ENCODE measurements around the gene STAT4.

- no peak for TF ChIP-seq POLR2A (IDR thresholded peaks at IDR 0.05; ENCODE audit: low read depth, low read length)
- no peak for TF ChIP-seq POLR2AphosphoS5 (IDR thresholded peaks at IDR 0.05; ENCODE audit: low read depth, low read length)
- no peak for TF ChIP-seq TAF1 (IDR thresholded peaks at IDR 0.05; ENCODE audit: borderline replicate concordance, low read depth, low read length)
Measured at GRCh38 chr2:191176305-191176704, 25.5 kb upstream of the STAT4 start.
